HEK293 (cell line): Measurements from ENCODE around the gene DHCR7.

Experiments
- TCF7L2 ChIP-seq: IDR thresholded peaks from 2 replicates; pipeline ENCODE4 v1.6.1; 2011; ENCODE audit warnings: low read depth, mild to moderate bottlenecking, inconsistent platforms, low read length, moderate library complexity, borderline replicate concordance
- ZFP3 ChIP-seq: fragments of 450-650 bp; formaldehyde crosslinking; IDR thresholded peaks from 2 replicates; pipeline ENCODE4 v1.5.1; 2016; ENCODE audit warnings: low read depth, missing biosample characterization, missing genetic modification characterization
- ZNF24 ChIP-seq: fragments of 450-650 bp; formaldehyde crosslinking; IDR thresholded peaks from 2 replicates; pipeline ENCODE4 v1.5.1; 2016; ENCODE audit warnings: missing biosample characterization, missing genetic modification characterization
- ZNF621 ChIP-seq: fragments of 450-650 bp; formaldehyde crosslinking; IDR thresholded peaks from 2 replicates; pipeline ENCODE4 v1.5.1; 2017; ENCODE audit warnings: missing biosample characterization, missing genetic modification characterization
- TF ChIP-seq, protein P1 (sequence below): fragments of 450-650 bp; formaldehyde crosslinking; IDR thresholded peaks from 2 replicates; pipeline ENCODE4 v1.5.1; 2017; ENCODE audit warnings: missing biosample characterization, mild to moderate bottlenecking, missing genetic modification characterization, moderate library complexity
- TF ChIP-seq, protein P2 (sequence below): fragments of 450-650 bp; formaldehyde crosslinking; IDR thresholded peaks from 2 replicates; pipeline ENCODE4 v1.5.1; 2016; ENCODE audit warnings: missing biosample characterization, missing genetic modification characterization, low read depth

DNA sequence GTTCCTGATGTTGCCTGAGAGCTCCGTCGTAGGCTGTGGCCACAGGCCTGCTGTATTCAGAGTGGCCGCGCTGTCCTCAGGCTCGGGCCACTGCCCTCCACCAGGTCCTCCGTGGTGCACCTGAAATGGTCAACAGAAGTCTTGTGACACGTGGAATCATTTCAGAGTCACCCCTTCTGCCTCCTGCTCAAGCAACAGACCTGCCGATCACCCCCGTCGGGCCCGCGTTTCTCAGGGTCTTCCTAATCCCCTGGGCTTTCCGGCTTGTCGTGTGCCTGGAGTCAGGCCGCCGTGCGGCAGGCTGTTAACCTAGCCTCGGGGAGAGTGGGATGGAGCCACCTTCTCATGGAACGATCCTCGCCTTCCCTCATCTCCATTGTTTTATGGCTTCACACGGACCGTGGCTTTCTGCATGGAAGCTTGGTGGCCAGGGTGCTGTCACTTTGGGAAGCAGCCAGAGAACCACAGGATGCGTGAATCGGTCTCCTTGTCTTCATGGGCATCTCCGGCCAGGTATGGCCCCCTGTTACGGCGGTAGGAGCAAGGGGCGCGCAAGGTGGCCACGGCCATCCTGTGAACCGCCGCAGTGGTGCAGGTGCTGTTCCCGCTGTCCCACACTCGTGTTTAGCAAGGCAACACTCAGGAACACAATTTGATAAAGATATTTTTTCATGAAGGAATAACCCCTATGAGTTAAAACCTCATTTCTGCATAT lies 28.9 kb upstream of the DHCR7 start:
- TF ChIP-seq ZNF24 (tag by site-specific recombination), result no peak
- no peak for TF ChIP-seq TCF7L2
- TF ChIP-seq, protein P1, sequence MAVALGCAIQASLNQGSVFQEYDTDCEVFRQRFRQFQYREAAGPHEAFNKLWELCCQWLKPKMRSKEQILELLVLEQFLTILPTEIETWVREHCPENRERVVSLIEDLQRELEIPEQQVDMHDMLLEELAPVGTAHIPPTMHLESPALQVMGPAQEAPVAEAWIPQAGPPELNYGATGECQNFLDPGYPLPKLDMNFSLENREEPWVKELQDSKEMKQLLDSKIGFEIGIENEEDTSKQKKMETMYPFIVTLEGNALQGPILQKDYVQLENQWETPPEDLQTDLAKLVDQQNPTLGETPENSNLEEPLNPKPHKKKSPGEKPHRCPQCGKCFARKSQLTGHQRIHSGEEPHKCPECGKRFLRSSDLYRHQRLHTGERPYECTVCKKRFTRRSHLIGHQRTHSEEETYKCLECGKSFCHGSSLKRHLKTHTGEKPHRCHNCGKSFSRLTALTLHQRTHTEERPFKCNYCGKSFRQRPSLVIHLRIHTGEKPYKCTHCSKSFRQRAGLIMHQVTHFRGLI (tag by site-specific recombination), result no peak
- TF ChIP-seq ZFP3, result no peak
- TF ChIP-seq ZNF621 (tag by site-specific recombination), result no peak
- TF ChIP-seq, protein P2, sequence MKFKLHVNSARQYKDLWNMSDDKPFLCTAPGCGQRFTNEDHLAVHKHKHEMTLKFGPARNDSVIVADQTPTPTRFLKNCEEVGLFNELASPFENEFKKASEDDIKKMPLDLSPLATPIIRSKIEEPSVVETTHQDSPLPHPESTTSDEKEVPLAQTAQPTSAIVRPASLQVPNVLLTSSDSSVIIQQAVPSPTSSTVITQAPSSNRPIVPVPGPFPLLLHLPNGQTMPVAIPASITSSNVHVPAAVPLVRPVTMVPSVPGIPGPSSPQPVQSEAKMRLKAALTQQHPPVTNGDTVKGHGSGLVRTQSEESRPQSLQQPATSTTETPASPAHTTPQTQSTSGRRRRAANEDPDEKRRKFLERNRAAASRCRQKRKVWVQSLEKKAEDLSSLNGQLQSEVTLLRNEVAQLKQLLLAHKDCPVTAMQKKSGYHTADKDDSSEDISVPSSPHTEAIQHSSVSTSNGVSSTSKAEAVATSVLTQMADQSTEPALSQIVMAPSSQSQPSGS, result no peak
